DOHH2 (cell line): ENCODE results near the gene CLEC1A.

Source experiments
- H3F3A ChIP-seq: fragments of 200-600 bp; sonication (generic), shearing (Covaris generic); 2 replicates; pipeline ENCODE4 v1.6.0; 2016; ENCODE audit warnings: antibody characterized with exemption, mild to moderate bottlenecking; ENCODE audit not compliant: control insufficient read depth, insufficient read depth
- H3K27ac ChIP-seq: fragments of 200-600 bp; sonication (generic); 2 replicates; pipeline ENCODE4 v1.5.1; 2014; ENCODE audit warnings: low read depth, mild to moderate bottlenecking, low read length, moderate library complexity
- H3K27me3 ChIP-seq: fragments of 200-600 bp; sonication (generic); 2 replicates; pipeline ENCODE4 v1.6.1; 2014; ENCODE audit warnings: mild to moderate bottlenecking, low read length, mixed read lengths; ENCODE audit not compliant: control insufficient read depth
- H3K36me3 ChIP-seq: fragments of 200-600 bp; sonication (generic); 2 replicates; pipeline ENCODE4 v1.6.1; 2014; ENCODE audit warnings: mild to moderate bottlenecking, low read length, moderate library complexity, mixed read lengths; ENCODE audit not compliant: control insufficient read depth
- H3K4me1 ChIP-seq: fragments of 200-600 bp; sonication (generic); 2 replicates; pipeline ENCODE4 v1.6.1; 2014; ENCODE audit warnings: mild to moderate bottlenecking, low read length, mixed read lengths; ENCODE audit not compliant: control insufficient read depth
- H3K4me2 ChIP-seq: fragments of 200-600 bp; sonication (generic); 2 replicates; pipeline ENCODE4 v1.6.0; 2014; ENCODE audit warnings: mild to moderate bottlenecking, low read length, moderate library complexity
- H3K4me3 ChIP-seq: fragments of 200-600 bp; sonication (generic); 2 replicates; pipeline ENCODE4 v1.5.1; 2014; ENCODE audit warnings: mild to moderate bottlenecking, low read length, mixed read lengths
- H3K79me2 ChIP-seq: fragments of 200-600 bp; sonication (generic); 2 replicates; pipeline ENCODE4 v1.6.1; 2014; ENCODE audit warnings: mild to moderate bottlenecking, low read length, mixed read lengths; ENCODE audit not compliant: control insufficient read depth
- H3K9me2 ChIP-seq: fragments of 200-600 bp; sonication (generic); replicated peaks from 2 replicates; pipeline ENCODE4 v1.6.1; 2014; ENCODE audit warnings: mild to moderate bottlenecking, low read length, mixed read lengths; ENCODE audit not compliant: control insufficient read depth
- H3K9me3 ChIP-seq: fragments of 200-600 bp; sonication (generic); 2 replicates; pipeline ENCODE4 v1.6.1; 2014; ENCODE audit warnings: antibody characterized with exemption, low read length, mixed read lengths; ENCODE audit not compliant: control insufficient read depth, insufficient read depth
- H4K20me1 ChIP-seq: fragments of 200-600 bp; sonication (generic); 2 replicates; pipeline ENCODE4 v1.6.0; 2014; ENCODE audit warnings: low read depth, mild to moderate bottlenecking, antibody characterized with exemption, low read length, moderate library complexity; ENCODE audit not compliant: control insufficient read depth, insufficient read depth
- EZH2phosphoT487 ChIP-seq: fragments of 200-600 bp; sonication (generic); IDR thresholded peaks from 2 replicates; pipeline ENCODE4 v1.6.1; 2017; ENCODE audit warnings: borderline replicate concordance, mild to moderate bottlenecking, antibody characterized with exemption, low read length, moderate library complexity, mixed read lengths
- TF ChIP-seq, protein P1 (sequence below): fragments of 200-600 bp; sonication (generic); IDR thresholded peaks from one replicate; pipeline ENCODE4 v1.5.1; 2014; ENCODE audit warnings: antibody characterized with exemption, mild to moderate bottlenecking, low read depth, low read length; ENCODE audit not compliant: poor library complexity, severe bottlenecking

Gene CLEC1A

GRCh38 chr12:10113920-10114319, 15.1 kb upstream of the CLEC1A start:
- H3K9me2 ChIP-seq: no peaks in the 10 kb centered on the region
- no peaks in the 10 kb centered on the region for H3K36me3 ChIP-seq
- TF ChIP-seq, protein P1, sequence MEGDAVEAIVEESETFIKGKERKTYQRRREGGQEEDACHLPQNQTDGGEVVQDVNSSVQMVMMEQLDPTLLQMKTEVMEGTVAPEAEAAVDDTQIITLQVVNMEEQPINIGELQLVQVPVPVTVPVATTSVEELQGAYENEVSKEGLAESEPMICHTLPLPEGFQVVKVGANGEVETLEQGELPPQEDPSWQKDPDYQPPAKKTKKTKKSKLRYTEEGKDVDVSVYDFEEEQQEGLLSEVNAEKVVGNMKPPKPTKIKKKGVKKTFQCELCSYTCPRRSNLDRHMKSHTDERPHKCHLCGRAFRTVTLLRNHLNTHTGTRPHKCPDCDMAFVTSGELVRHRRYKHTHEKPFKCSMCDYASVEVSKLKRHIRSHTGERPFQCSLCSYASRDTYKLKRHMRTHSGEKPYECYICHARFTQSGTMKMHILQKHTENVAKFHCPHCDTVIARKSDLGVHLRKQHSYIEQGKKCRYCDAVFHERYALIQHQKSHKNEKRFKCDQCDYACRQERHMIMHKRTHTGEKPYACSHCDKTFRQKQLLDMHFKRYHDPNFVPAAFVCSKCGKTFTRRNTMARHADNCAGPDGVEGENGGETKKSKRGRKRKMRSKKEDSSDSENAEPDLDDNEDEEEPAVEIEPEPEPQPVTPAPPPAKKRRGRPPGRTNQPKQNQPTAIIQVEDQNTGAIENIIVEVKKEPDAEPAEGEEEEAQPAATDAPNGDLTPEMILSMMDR: no peak
- no peak for TF ChIP-seq EZH2phosphoT487
- no peaks in the 10 kb centered on the region for H4K20me1 ChIP-seq
- H3K4me2 ChIP-seq: no peak overlapping the region
- H3K27ac ChIP-seq: no peak overlapping the region
- H3F3A ChIP-seq: no peaks in the 10 kb centered on the region
- H3K9me3 ChIP-seq: no peaks in the 10 kb centered on the region
- peaks cover 2% of the 10 kb centered on the region; the same call in 1 of the 2 replicates for H3K27me3 ChIP-seq
- no peaks in the 10 kb centered on the region for H3K4me1 ChIP-seq
- H3K79me2 ChIP-seq: no peaks in the 10 kb centered on the region
- H3K4me3 ChIP-seq: no peak overlapping the region

DNA sequence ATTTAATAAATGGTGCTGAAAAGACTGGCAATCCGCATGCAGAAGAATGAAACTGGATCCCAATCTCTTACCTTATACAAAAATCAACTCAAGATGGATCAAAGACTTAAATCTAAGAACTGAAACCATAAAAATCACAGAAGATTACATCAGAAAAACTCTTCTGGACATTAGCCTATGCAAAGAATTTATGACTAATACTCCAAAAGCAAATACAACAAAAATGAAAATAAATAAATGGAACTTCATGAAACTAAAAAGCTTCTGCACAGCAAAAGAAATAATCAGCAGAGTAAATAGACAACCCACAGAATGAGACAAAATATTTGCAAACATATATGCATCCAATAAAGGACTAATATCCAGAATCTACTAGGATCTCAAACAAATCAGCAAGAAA, 14.3 kb upstream of the CLEC1A start:
- Histone ChIP-seq H3F3A (no peaks in the 10 kb centered on the region), H3K79me2 (no peaks in the 10 kb centered on the region), H3K36me3 (no peaks in the 10 kb centered on the region), H3K4me2 (no peak overlapping the region), H3K9me3 (no peaks in the 10 kb centered on the region), H4K20me1 (no peaks in the 10 kb centered on the region), H3K4me1 (no peaks in the 10 kb centered on the region), H3K27ac (no peak overlapping the region), H3K4me3 (no peak overlapping the region), H3K9me2 (no peaks in the 10 kb centered on the region), H3K27me3 (no peaks in the 10 kb centered on the region)
- TF ChIP-seq, protein P1: no peak
- TF ChIP-seq EZH2phosphoT487: no peak

GRCh38 chr12:10111451-10111850, 12.7 kb upstream of the CLEC1A start:
- no peaks in the 10 kb centered on the region for H4K20me1 ChIP-seq
- H3K4me2 ChIP-seq: no peak overlapping the region
- no peaks in the 10 kb centered on the region for H3K9me3 ChIP-seq
- no peaks in the 10 kb centered on the region for H3K4me1 ChIP-seq
- H3K27ac ChIP-seq: no peak overlapping the region
- H3K79me2 ChIP-seq: no peaks in the 10 kb centered on the region
- H3F3A ChIP-seq: no peaks in the 10 kb centered on the region
- no peak for TF ChIP-seq EZH2phosphoT487
- TF ChIP-seq, protein P1: no peak
- H3K36me3 ChIP-seq: no peaks in the 10 kb centered on the region
- no peak overlapping the region for H3K4me3 ChIP-seq
- H3K9me2 ChIP-seq: no peaks in the 10 kb centered on the region
- H3K27me3 ChIP-seq: no peaks in the 10 kb centered on the region
